ENCODE measurements around the gene CLEC18B.
A peak's percentile ranks its signal among the peaks of the same experiment; 100 is the strongest.
"Not testable (repeated sequence)": the region's sequence is repeated elsewhere in the genome, so short reads cannot be mapped to it uniquely, and the experiment has no call there.

CLEC18B gene

GRCh38 chr16:74396521-74397017, 24.7 kb downstream of the CLEC18B start:
- not testable (repeated sequence) for DNase-seq (ENCODE audit: low spot score)

GRCh38 chr16:74394604-74395003, 26.7 kb downstream of the CLEC18B start:
- H4K8ac ChIP-seq (ENCODE audit: low read depth, low read length); H2BK120ac ChIP-seq (ENCODE audit: low read depth, low read length); H3K27ac ChIP-seq (replicated peaks; ENCODE audit: low read length); H3K23ac ChIP-seq (ENCODE audit: low read depth, low read length, poor library complexity); H3K9me3 ChIP-seq (replicated peaks in 1 of 2; ENCODE audit: control insufficient read depth in 2 of 2, insufficient read depth in 1 of 2, low read depth in 1 of 2, low read length in 2 of 2); H3K79me1 ChIP-seq (ENCODE audit: low read depth, low read length); H2AFZ ChIP-seq (ENCODE audit: low read length); H3K4me1 ChIP-seq (ENCODE audit: control insufficient read depth in 2 of 2, insufficient read depth in 1 of 2, low read depth in 1 of 2, low read length in 2 of 2); DNase-seq (ENCODE audit: low spot score); H2AK5ac ChIP-seq (ENCODE audit: low read depth, low read length); H2BK5ac ChIP-seq (ENCODE audit: low read length); H3K14ac ChIP-seq (ENCODE audit: low read length); H2BK15ac ChIP-seq (ENCODE audit: low read length); H4K91ac ChIP-seq (ENCODE audit: low read depth, low read length, poor library complexity); H3K9ac ChIP-seq (ENCODE audit: low read depth, low read length, poor library complexity); H3K4ac ChIP-seq (ENCODE audit: low read length); H3K4me3 ChIP-seq (ENCODE audit: low read length in 2 of 2); H2BK12ac ChIP-seq (ENCODE audit: low read length); H3K4me2 ChIP-seq (ENCODE audit: insufficient read depth, low read length, poor library complexity, severe bottlenecking); H3K27me3 ChIP-seq (ENCODE audit: control insufficient read depth in 3 of 3, insufficient read depth in 3 of 3, low read depth in 1 of 3, low read length in 3 of 3); H3K18ac ChIP-seq (ENCODE audit: low read length); H3K36me3 ChIP-seq (replicated peaks in 1 of 2; ENCODE audit: control insufficient read depth in 2 of 2, insufficient read depth in 2 of 2, low read length in 2 of 2): not testable (repeated sequence)
- WGBS, 2 donors (ENCODE audit: extremely low coverage in 2 of 2, insufficient read length in 2 of 2, insufficient replicate concordance in 1 of 2), result no CpG with 5 or more reads among the region's 5 CpGs

More at GRCh38 chr16:74396521-74397017, 24.7 kb downstream of the CLEC18B start:
- not testable (repeated sequence) for H3K4ac ChIP-seq (ENCODE audit: low read length); H3K18ac ChIP-seq (ENCODE audit: low read length); H3K27ac ChIP-seq (replicated peaks; ENCODE audit: low read length); H2BK12ac ChIP-seq (ENCODE audit: low read length); H3K79me1 ChIP-seq (ENCODE audit: low read depth, low read length); H2BK5ac ChIP-seq (ENCODE audit: low read length); H3K9me3 ChIP-seq (replicated peaks in 1 of 2; ENCODE audit: control insufficient read depth in 2 of 2, insufficient read depth in 1 of 2, low read depth in 1 of 2, low read length in 2 of 2); H2AK5ac ChIP-seq (ENCODE audit: low read depth, low read length); H3K23ac ChIP-seq (ENCODE audit: low read depth, low read length, poor library complexity); H3K14ac ChIP-seq (ENCODE audit: low read length); H2BK120ac ChIP-seq (ENCODE audit: low read depth, low read length); H3K36me3 ChIP-seq (replicated peaks in 1 of 2; ENCODE audit: control insufficient read depth in 2 of 2, insufficient read depth in 2 of 2, low read length in 2 of 2); H3K4me2 ChIP-seq (ENCODE audit: insufficient read depth, low read length, poor library complexity, severe bottlenecking); H2BK15ac ChIP-seq (ENCODE audit: low read length); H3K9ac ChIP-seq (ENCODE audit: low read depth, low read length, poor library complexity); H3K27me3 ChIP-seq (ENCODE audit: control insufficient read depth in 3 of 3, insufficient read depth in 3 of 3, low read depth in 1 of 3, low read length in 3 of 3); H4K91ac ChIP-seq (ENCODE audit: low read depth, low read length, poor library complexity); H4K8ac ChIP-seq (ENCODE audit: low read depth, low read length); H3K4me1 ChIP-seq (ENCODE audit: control insufficient read depth in 2 of 2, insufficient read depth in 1 of 2, low read depth in 1 of 2, low read length in 2 of 2); H3K4me3 ChIP-seq (ENCODE audit: low read length in 2 of 2)
- H2AFZ ChIP-seq (ENCODE audit: low read length), result peak overlapping the region; percentile 84
- no CpG with 5 or more reads among the region's 7 CpGs for WGBS, 2 donors (ENCODE audit: extremely low coverage in 2 of 2, insufficient read length in 2 of 2, insufficient replicate concordance in 1 of 2)

DNA sequence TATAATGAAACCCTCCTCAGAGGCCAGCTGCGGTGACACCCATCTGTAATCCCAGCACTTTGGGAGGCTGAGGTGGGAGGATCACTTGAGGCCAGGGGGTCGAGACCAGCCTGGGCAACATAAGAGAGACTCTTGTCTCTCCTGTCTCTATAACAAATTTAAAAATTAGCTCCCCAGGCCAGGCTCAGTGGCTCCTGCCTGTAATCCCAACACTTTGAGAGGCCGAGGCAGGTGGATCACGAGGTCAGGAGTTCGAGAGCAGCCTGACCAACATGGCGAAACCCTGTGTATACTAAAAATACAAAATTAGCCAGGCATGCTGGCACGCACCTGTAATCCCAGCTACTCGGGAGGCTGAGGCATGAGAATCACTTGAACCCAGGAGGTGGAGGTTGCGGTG, 27.1 kb downstream of the CLEC18B start:
- not testable (repeated sequence) for H3K27ac ChIP-seq (replicated peaks; ENCODE audit: low read length); H2BK120ac ChIP-seq (ENCODE audit: low read depth, low read length); H2AK5ac ChIP-seq (ENCODE audit: low read depth, low read length); H3K9ac ChIP-seq (ENCODE audit: low read depth, low read length, poor library complexity); H3K4me2 ChIP-seq (ENCODE audit: insufficient read depth, low read length, poor library complexity, severe bottlenecking); H3K36me3 ChIP-seq (replicated peaks in 1 of 2; ENCODE audit: control insufficient read depth in 2 of 2, insufficient read depth in 2 of 2, low read length in 2 of 2); H4K91ac ChIP-seq (ENCODE audit: low read depth, low read length, poor library complexity); H2BK5ac ChIP-seq (ENCODE audit: low read length); H2BK12ac ChIP-seq (ENCODE audit: low read length); H3K79me1 ChIP-seq (ENCODE audit: low read depth, low read length); H3K4ac ChIP-seq (ENCODE audit: low read length); H3K18ac ChIP-seq (ENCODE audit: low read length); H4K8ac ChIP-seq (ENCODE audit: low read depth, low read length); H3K23ac ChIP-seq (ENCODE audit: low read depth, low read length, poor library complexity); H3K27me3 ChIP-seq (ENCODE audit: control insufficient read depth in 3 of 3, insufficient read depth in 3 of 3, low read depth in 1 of 3, low read length in 3 of 3); H3K9me3 ChIP-seq (replicated peaks in 1 of 2; ENCODE audit: control insufficient read depth in 2 of 2, insufficient read depth in 1 of 2, low read depth in 1 of 2, low read length in 2 of 2); H2BK15ac ChIP-seq (ENCODE audit: low read length); H3K14ac ChIP-seq (ENCODE audit: low read length); H3K4me1 ChIP-seq (ENCODE audit: control insufficient read depth in 2 of 2, insufficient read depth in 1 of 2, low read depth in 1 of 2, low read length in 2 of 2); DNase-seq (ENCODE audit: low spot score); H2AFZ ChIP-seq (ENCODE audit: low read length); H3K4me3 ChIP-seq (ENCODE audit: low read length in 2 of 2)
- WGBS, 2 donors (ENCODE audit: extremely low coverage in 2 of 2, insufficient read length in 2 of 2, insufficient replicate concordance in 1 of 2), result no CpG with 5 or more reads among the region's 9 CpGs

DNA sequence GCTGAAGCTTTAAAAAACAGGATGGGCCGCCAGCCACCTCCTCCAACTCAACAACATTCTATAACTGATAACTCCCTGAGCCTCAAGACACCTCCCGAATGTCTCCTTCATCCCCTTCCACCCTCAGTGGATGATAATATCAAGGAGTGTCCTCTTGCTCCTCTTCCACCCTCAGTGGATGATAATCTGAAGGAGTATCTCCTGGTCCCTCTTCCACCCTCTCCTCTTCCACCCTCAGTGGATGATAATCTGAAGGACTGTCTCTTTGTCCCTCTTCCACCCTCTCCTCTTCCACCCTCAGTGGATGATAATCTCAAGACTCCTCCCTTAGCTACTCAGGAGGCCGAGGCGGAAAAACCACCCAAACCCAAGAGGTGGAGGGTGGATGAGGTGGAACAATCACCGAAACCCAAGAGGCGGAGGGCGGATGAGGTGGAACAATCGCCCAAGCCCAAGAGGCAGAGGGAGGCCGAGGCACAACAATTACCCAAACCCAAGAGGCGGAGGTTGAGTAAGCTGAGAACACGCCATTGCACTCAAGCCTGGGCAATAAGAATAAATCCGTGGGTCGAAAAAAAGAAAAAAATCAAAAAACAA, 29.7 kb downstream of the CLEC18B start:
- H3K27me3 ChIP-seq (ENCODE audit: control insufficient read depth in 3 of 3, insufficient read depth in 3 of 3, low read depth in 1 of 3, low read length in 3 of 3); DNase-seq (ENCODE audit: low spot score); H3K4ac ChIP-seq (ENCODE audit: low read length); H3K23ac ChIP-seq (ENCODE audit: low read depth, low read length, poor library complexity); H4K91ac ChIP-seq (ENCODE audit: low read depth, low read length, poor library complexity); H3K14ac ChIP-seq (ENCODE audit: low read length); H2AFZ ChIP-seq (ENCODE audit: low read length); H3K9me3 ChIP-seq (replicated peaks in 1 of 2; ENCODE audit: control insufficient read depth in 2 of 2, insufficient read depth in 1 of 2, low read depth in 1 of 2, low read length in 2 of 2); H4K8ac ChIP-seq (ENCODE audit: low read depth, low read length); H2AK5ac ChIP-seq (ENCODE audit: low read depth, low read length); H3K79me1 ChIP-seq (ENCODE audit: low read depth, low read length); H2BK5ac ChIP-seq (ENCODE audit: low read length); H3K27ac ChIP-seq (replicated peaks; ENCODE audit: low read length); H2BK12ac ChIP-seq (ENCODE audit: low read length); H3K9ac ChIP-seq (ENCODE audit: low read depth, low read length, poor library complexity); H3K4me3 ChIP-seq (ENCODE audit: low read length in 2 of 2); H3K4me2 ChIP-seq (ENCODE audit: insufficient read depth, low read length, poor library complexity, severe bottlenecking); H3K36me3 ChIP-seq (replicated peaks in 1 of 2; ENCODE audit: control insufficient read depth in 2 of 2, insufficient read depth in 2 of 2, low read length in 2 of 2); H3K18ac ChIP-seq (ENCODE audit: low read length); H2BK15ac ChIP-seq (ENCODE audit: low read length); H3K4me1 ChIP-seq (ENCODE audit: control insufficient read depth in 2 of 2, insufficient read depth in 1 of 2, low read depth in 1 of 2, low read length in 2 of 2); H2BK120ac ChIP-seq (ENCODE audit: low read depth, low read length): not testable (repeated sequence)
- no CpG with 5 or more reads among the region's 13 CpGs for WGBS, 2 donors (ENCODE audit: extremely low coverage in 2 of 2, insufficient read length in 2 of 2, insufficient replicate concordance in 1 of 2)

Measured in neuronal stem cell (in vitro differentiated cells).